Gastrocnemius medialis (tissue), 4 donors: ENCODE results near the gene FRMD5. TPM values are rescaled to one million over a fixed set of nuclear protein-coding genes. Genes with fewer than 3 reads are reported as not detected.

Experiments used
- ATAC-seq, 2 donors: fragments of 150-250 bp; one replicate each; pipeline ENCODE4 v1.9.1; 2016
- DNase-seq, 2 donors: peaks; one replicate each; pipeline ENCODE4 v3.0.0-alpha.2; 2019
- H3K27ac ChIP-seq, 4 donors: fragments of 200-600 bp; sonication (generic); 1 replicate in 1 of 4; 2 replicates in 3 of 4; pipeline ENCODE4 v1.5.1; 2016 to 2018; ENCODE audit warnings: mild to moderate bottlenecking in 2 of 4, moderate library complexity in 1 of 4
- H3K27me3 ChIP-seq, 3 donors: fragments of 200-600 bp; sonication (generic) in 2 of 3; 1 replicate in 1 of 3; 2 replicates in 2 of 3; pipeline versions ENCODE4 v1.5.1 to v1.6.0; 2016 to 2019; ENCODE audit warnings: mild to moderate bottlenecking in 1 of 3, moderate library complexity in 1 of 3
- H3K36me3 ChIP-seq, 2 donors: fragments of 200-600 bp; sonication (generic) in 1 of 2; one replicate each; pipeline ENCODE4 v1.5.1; 2017 to 2018
- H3K4me1 ChIP-seq, 2 donors: fragments of 200-600 bp; sonication (generic) in 1 of 2; one replicate each; pipeline ENCODE4 v1.5.1; 2016 to 2017; ENCODE audit warnings: mild to moderate bottlenecking in 2 of 2
- H3K4me3 ChIP-seq, 4 donors: fragments of 200-600 bp; sonication (generic) in 3 of 4; 1 replicate in 1 of 4; 2 replicates in 3 of 4; pipeline ENCODE4 v1.5.1; 2016 to 2019; ENCODE audit warnings: mild to moderate bottlenecking in 2 of 4
- H3K9me3 ChIP-seq, 3 donors: fragments of 200-600 bp; sonication (generic) in 2 of 3; 1 replicate in 1 of 3; 2 replicates in 2 of 3; pipeline ENCODE4 v1.5.1; 2016 to 2019
- POLR2A ChIP-seq, 2 donors: fragments of 450-650 bp; IDR thresholded peaks; one replicate each; pipeline ENCODE4 v1.6.1; 2017; ENCODE audit warnings: antibody characterized with exemption in 2 of 2, mild to moderate bottlenecking in 2 of 2, moderate library complexity in 2 of 2
- in situ Hi-C, 4 donors: fragments of 200-750 bp; cut with MboI; loops; one replicate each; pipeline versions ENCODE4 v1.15.0 to v1.8.0; 2017; ENCODE audit warnings: low sequenced_read_pairs in 4 of 4
- intact Hi-C: fragments of 100-400 bp; cut with DNase I; formaldehyde crosslinking; loops from one replicate; pipeline ENCODE4 v1.15.1; 2023; ENCODE audit warnings: low total_unique reads
- total RNA-seq, 4 donors: library from RNA; depleted of rRNA; stranded (reverse); fragments of >200 nt; gene quantifications; one replicate each; pipeline versions ENCODE4 v1.1.0 to v1.2.3, GENCODE V29; 2016
- TF ChIP-seq, protein P1 (sequence below), 5 experiments: fragments of 450-650 bp in 3 of 5; fragments of 200-600 bp in 2 of 5; sonication (generic) in 2 of 5; IDR thresholded peaks in 4 of 5; conservative IDR thresholded peaks in 1 of 5; 1 replicate in 4 of 5; 2 replicates in 1 of 5; pipeline ENCODE4 v1.5.1; 2016 to 2019; ENCODE audit warnings: antibody characterized with exemption in 5 of 5, mild to moderate bottlenecking in 3 of 5, moderate library complexity in 3 of 5

The FRMD5 gene
- total RNA-seq, 4 donors from 2014 or later, result 0.04 TPM; not detected in 3

DNA sequence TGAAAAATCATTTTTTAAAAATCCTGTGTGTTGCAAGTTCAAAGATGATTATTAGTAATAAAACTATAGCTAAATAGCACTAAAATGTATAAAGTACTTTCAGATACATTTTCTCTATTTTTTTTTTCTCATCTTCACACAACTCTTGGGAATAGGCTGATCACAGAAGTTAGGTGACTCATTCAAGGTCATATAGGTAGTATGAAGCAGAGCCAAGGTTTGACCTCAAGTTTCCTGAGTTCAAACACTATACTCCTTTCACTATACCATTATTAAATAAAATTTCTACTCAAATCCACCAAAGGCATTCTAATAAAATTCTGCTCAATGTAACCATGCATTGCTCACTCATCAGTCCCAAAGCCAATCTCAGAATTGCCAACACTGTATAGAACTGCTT is 21.3 kb downstream of the FRMD5 start:
- H3K36me3 ChIP-seq, result no peaks in the 10 kb centered on the region
- intact Hi-C loops, result no loop called here
- TF ChIP-seq POLR2A (IDR thresholded peaks at IDR 0.05), result no peak
- TF ChIP-seq, protein P1, sequence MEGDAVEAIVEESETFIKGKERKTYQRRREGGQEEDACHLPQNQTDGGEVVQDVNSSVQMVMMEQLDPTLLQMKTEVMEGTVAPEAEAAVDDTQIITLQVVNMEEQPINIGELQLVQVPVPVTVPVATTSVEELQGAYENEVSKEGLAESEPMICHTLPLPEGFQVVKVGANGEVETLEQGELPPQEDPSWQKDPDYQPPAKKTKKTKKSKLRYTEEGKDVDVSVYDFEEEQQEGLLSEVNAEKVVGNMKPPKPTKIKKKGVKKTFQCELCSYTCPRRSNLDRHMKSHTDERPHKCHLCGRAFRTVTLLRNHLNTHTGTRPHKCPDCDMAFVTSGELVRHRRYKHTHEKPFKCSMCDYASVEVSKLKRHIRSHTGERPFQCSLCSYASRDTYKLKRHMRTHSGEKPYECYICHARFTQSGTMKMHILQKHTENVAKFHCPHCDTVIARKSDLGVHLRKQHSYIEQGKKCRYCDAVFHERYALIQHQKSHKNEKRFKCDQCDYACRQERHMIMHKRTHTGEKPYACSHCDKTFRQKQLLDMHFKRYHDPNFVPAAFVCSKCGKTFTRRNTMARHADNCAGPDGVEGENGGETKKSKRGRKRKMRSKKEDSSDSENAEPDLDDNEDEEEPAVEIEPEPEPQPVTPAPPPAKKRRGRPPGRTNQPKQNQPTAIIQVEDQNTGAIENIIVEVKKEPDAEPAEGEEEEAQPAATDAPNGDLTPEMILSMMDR (IDR thresholded peaks at IDR 0.05 in 4 of 5, conservative IDR thresholded peaks at IDR 0.05 in 1 of 5), result no peak
- in situ Hi-C loops, result no loop called here
- no peak overlapping the region for H3K4me3 ChIP-seq
- H3K27me3 ChIP-seq, result peaks cover 5 to 7% (median 5%) of the 10 kb centered on the region in 3 donors
- H3K4me1 ChIP-seq, result no peaks in the 10 kb centered on the region
- no peak overlapping the region for H3K27ac ChIP-seq
- no peaks in the 10 kb centered on the region for H3K9me3 ChIP-seq
- DNase-seq (no peak), ATAC-seq (no peak)

DNA sequence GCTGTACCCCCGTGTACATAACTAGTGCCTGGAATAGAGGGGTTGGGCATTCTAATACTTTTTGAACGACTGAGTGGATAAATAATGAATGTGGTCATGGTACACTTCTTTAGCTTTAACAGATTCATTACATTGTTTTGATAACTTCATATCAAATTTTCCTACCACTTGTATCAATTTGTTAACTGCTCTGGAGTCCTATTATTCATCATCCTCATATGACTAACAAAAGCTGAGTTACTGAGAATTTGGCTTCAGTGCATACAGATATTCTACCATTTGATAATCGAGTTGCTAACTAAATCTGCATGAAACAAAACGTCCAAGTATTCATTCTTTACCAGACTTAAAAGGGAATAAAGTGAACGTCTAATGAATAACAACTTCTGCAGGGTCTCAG is 31.7 kb downstream of the FRMD5 start:
- DNase-seq (no peak), ATAC-seq (no peak)
- no peaks in the 10 kb centered on the region for H3K4me1 ChIP-seq
- H3K27ac ChIP-seq, result no peak overlapping the region
- no peaks in the 10 kb centered on the region for H3K27me3 ChIP-seq
- H3K4me3 ChIP-seq, result no peak overlapping the region
- in situ Hi-C loops, result no loop called here
- no peaks in the 10 kb centered on the region for H3K9me3 ChIP-seq
- no peaks in the 10 kb centered on the region for H3K36me3 ChIP-seq
- intact Hi-C loops, result no loop called here
- TF ChIP-seq, protein P1 (IDR thresholded peaks at IDR 0.05 in 4 of 5, conservative IDR thresholded peaks at IDR 0.05 in 1 of 5), result no peak
- no peak for TF ChIP-seq POLR2A (IDR thresholded peaks at IDR 0.05)

DNA sequence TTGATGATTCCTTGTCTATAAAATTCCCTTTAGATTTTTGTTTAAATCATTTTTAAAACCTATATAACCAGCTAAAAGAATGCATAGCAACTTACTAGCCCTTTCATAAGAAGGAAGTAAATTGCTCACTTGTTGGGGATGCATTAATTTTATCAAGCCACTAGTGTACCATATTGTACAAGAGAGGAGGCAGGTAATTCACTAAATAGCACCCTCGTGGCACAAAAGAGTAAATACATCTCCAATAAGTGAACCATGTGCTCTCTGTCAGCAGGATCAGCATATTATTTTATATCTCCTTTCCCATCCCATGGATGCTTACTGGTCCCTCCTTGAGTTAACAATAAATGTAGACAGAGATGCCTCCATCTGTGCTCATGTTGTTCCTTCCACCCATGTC is 34.3 kb downstream of the FRMD5 start:
- in situ Hi-C loops, result no loop called here
- no peaks in the 10 kb centered on the region for H3K4me1 ChIP-seq
- H3K36me3 ChIP-seq, result no peaks in the 10 kb centered on the region
- DNase-seq, result no peak
- no peak overlapping the region for H3K4me3 ChIP-seq
- no peaks in the 10 kb centered on the region for H3K9me3 ChIP-seq
- no peak overlapping the region for H3K27ac ChIP-seq
- intact Hi-C loops, result no loop called here
- no peak for TF ChIP-seq POLR2A (IDR thresholded peaks at IDR 0.05)
- TF ChIP-seq, protein P1 (IDR thresholded peaks at IDR 0.05 in 4 of 5, conservative IDR thresholded peaks at IDR 0.05 in 1 of 5), result no peak
- no peaks in the 10 kb centered on the region for H3K27me3 ChIP-seq
- ATAC-seq, result no peak

DNA sequence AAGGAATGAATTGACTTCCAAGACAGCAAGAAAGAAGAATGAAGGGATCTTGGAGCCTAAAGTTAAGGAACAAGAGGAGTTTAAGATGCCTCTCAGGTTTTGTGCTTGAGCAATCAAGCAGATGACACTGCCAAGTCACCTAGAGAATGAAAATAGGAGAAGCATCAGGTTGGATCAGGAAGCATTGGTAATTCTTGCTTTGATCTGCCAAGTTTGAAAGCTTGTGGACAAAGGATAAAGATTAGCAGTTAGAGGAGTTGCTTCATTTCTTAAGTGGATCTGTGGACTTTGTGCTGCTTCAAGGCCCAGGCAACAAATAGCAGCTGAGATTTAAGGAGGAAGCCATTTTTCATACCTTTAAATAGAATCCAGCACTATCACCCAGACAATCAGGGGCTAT is 35.6 kb downstream of the FRMD5 start:
- Histone ChIP-seq H3K27me3 (no peaks in the 10 kb centered on the region), H3K4me3 (no peak overlapping the region), H3K4me1 (no peaks in the 10 kb centered on the region), H3K27ac (no peak overlapping the region), H3K36me3 (no peaks in the 10 kb centered on the region), H3K9me3 (no peaks in the 10 kb centered on the region)
- no peak for DNase-seq
- no peak for TF ChIP-seq POLR2A (IDR thresholded peaks at IDR 0.05)
- TF ChIP-seq, protein P1 (IDR thresholded peaks at IDR 0.05 in 4 of 5, conservative IDR thresholded peaks at IDR 0.05 in 1 of 5), result no peak
- intact Hi-C loops, result no loop called here
- ATAC-seq, result no peak
- in situ Hi-C loops, result no loop called here

DNA sequence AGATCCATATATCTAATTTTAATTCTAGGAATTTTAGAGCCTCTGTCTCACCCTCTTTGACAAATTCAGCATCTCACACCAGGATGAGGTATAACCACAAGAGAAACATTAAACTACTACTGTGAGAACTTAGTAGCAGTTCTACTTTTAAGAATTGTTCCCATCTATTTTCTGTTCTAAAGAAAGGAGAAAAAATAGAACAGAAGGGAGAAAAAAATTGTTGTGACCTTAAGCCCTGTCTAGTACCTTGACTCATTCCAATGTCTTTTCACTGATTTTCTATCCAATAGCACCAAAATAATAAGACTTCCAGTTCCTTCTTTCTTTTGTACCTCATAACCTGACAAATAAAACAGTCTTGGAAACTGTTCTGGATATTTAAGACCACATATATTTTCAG is 37.0 kb downstream of the FRMD5 start:
- Histone ChIP-seq H3K4me1 (no peaks in the 10 kb centered on the region), H3K4me3 (no peak overlapping the region), H3K36me3 (no peaks in the 10 kb centered on the region), H3K27me3 (no peaks in the 10 kb centered on the region), H3K27ac (no peak overlapping the region), H3K9me3 (no peaks in the 10 kb centered on the region)
- DNase-seq, result no peak
- in situ Hi-C loops, result no loop called here
- no peak for TF ChIP-seq POLR2A (IDR thresholded peaks at IDR 0.05)
- TF ChIP-seq, protein P1 (IDR thresholded peaks at IDR 0.05 in 4 of 5, conservative IDR thresholded peaks at IDR 0.05 in 1 of 5), result no peak
- ATAC-seq, result no peak
- intact Hi-C loops, result no loop called here
